Psoas muscle (tissue), 8 donors: Measurements from ENCODE around the gene SYNE2. TPM values are rescaled to one million over a fixed set of nuclear protein-coding genes. Genes with fewer than 3 reads are reported as not detected.

Source experiments
- ATAC-seq, 4 donors: fragments of 200-7000 bp; cut with Tn5 transposase; one replicate each; pipeline ENCODE4 v1.9.1; 2020; ENCODE audit warnings: moderate library complexity in 3 of 4, mild to moderate bottlenecking in 2 of 4
- DNase-seq, 2 donors: peaks; one replicate each; pipeline ENCODE4 v3.0.0-alpha.2; 2020
- H3K27ac ChIP-seq: fragments of 200-600 bp; one replicate; pipeline ENCODE4 v1.8.0; 2022
- H3K27me3 ChIP-seq, 3 donors: fragments of 200-600 bp in 1 of 3; one replicate each; pipeline versions ENCODE4 v1.6.1 to v1.8.0; 2013 to 2022; ENCODE audit warnings: low read length in 2 of 3, mild to moderate bottlenecking in 2 of 3, moderate library complexity in 1 of 3; ENCODE audit not compliant: insufficient read depth in 3 of 3
- H3K36me3 ChIP-seq, 2 donors: fragments of 200-600 bp in 1 of 2; one replicate each; pipeline versions ENCODE4 v1.6.1 to v1.8.0; 2013 to 2022; ENCODE audit warnings: low read depth in 1 of 2, mild to moderate bottlenecking in 1 of 2, moderate library complexity in 1 of 2; ENCODE audit not compliant: insufficient read depth in 1 of 2
- H3K4me1 ChIP-seq: fragments of 200-600 bp; one replicate; pipeline ENCODE4 v1.8.0; 2022
- H3K4me3 ChIP-seq: fragments of 200-600 bp; one replicate; pipeline ENCODE4 v1.8.0; 2022; ENCODE audit warnings: mild to moderate bottlenecking
- H3K9me3 ChIP-seq: fragments of 200-600 bp; one replicate; pipeline ENCODE4 v1.8.0; 2022
- WGBS, 3 donors: extraction: QIAGEN DNeasy Blood & Tissue Kit; methylation state at CpG; one replicate each; pipeline versions ENCODE4 v1.1.6 to v1.1.7; 2013; 5-methylcytosine and 5-hydroxymethylcytosine counted together
- intact Hi-C, 2 donors: fragments of 100-400 bp; cut with DNase I; formaldehyde crosslinking; loops; one replicate each; pipeline versions ENCODE4 v1.11.0 to v1.14.2; 2022
- polyA plus RNA-seq, 3 donors: library from polyadenylated mRNA; stranded (reverse); fragments of 200-250 nt; gene quantifications; one replicate each; pipeline ENCODE4 v1.2.3, GENCODE V29; 2013
- total RNA-seq, 4 donors: library from RNA; stranded (reverse); fragmentation: NEBNext Ultra II Directional in 2 of 4; extraction: Animal tissue kit (Norgen Biotek cat#: 25700) in 2 of 4; gene quantifications; one replicate each; pipeline versions ENCODE4 v1.2.1 to v1.2.4, GENCODE V29; 2021 to 2023
- TF ChIP-seq, protein P1 (sequence below): fragments of 200-600 bp; IDR thresholded peaks from one replicate; pipeline ENCODE4 v1.8.0; 2022; ENCODE audit warnings: antibody characterized with exemption
- donor health status: healthy with polysubstance abuse.
- donor health status: DM: no; HTN: no; CAD: no; lungs with moderate emphysema.
- donor health status: Bipolar disorder and iron deficiency.
- donor health status: healthy.
- donor health status: DM: yes; HTN: yes; CAD: no.
- donor health status: DM: no; HTN: no; CAD: no.
- donor health status: DM: no; HTN: no; CAD: no.
- donor health status: DM: yes; HTN: yes; CAD: no.

SYNE2 gene
- total and polyA plus RNA-seq, 7 donors: 23.0 to 239 (median 150) TPM

DNA sequence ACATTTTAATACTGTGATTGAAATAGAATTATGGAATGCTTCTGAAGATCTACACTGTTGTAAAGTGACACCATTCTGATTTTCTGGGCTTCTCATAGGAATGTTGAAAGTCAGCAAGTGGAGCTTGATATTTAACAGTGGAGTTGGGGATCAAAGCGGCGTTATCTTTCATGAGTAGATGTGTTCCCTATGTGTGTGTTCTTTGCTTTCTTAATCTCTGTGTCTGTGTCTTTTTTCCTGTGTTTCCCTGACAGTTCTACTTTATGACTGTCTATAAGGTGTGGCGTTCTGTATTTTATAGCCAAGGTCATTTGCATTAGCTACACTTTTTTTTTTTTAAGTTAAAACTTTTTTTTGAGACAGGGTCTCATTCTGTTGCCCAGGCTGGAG is 24.7 kb downstream of the SYNE2 start:
- ATAC-seq (no peak), DNase-seq (no peak)
- intact Hi-C loops: no loop called here
- Histone ChIP-seq H3K9me3 (no peaks in the 10 kb centered on the region), H3K27me3 (no peaks in the 10 kb centered on the region), H3K27ac (peak overlapping the region; percentile 0), H3K36me3 (no peaks in the 10 kb centered on the region), H3K4me1 (peaks cover 27% of the 10 kb centered on the region), H3K4me3 (no peak overlapping the region)
- WGBS, 3 donors: 86 to 93% (median 92%) methylated on average over 3 of the region's 3 CpGs
- TF ChIP-seq, protein P1, sequence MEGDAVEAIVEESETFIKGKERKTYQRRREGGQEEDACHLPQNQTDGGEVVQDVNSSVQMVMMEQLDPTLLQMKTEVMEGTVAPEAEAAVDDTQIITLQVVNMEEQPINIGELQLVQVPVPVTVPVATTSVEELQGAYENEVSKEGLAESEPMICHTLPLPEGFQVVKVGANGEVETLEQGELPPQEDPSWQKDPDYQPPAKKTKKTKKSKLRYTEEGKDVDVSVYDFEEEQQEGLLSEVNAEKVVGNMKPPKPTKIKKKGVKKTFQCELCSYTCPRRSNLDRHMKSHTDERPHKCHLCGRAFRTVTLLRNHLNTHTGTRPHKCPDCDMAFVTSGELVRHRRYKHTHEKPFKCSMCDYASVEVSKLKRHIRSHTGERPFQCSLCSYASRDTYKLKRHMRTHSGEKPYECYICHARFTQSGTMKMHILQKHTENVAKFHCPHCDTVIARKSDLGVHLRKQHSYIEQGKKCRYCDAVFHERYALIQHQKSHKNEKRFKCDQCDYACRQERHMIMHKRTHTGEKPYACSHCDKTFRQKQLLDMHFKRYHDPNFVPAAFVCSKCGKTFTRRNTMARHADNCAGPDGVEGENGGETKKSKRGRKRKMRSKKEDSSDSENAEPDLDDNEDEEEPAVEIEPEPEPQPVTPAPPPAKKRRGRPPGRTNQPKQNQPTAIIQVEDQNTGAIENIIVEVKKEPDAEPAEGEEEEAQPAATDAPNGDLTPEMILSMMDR: no peak

DNA sequence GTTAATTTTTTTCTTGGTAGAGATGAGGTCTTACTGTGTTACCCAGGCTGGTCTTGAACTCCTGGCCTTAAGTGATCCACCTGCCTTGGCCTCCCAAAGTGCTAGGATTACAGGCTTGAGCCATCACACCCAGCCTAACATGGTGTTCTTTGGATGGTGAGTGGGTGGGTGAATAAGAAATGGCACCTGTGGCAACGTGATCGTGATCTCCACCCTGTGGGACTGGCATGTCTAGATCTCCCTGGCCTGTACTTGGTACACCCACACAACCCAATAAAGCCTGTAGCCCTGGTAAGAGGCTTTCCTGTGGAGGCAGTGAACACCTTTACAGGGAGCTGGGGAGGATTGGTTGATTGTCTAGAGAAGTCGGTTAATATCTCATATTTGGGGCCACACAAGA is 25.2 kb downstream of the SYNE2 start:
- no peak overlapping the region for H3K4me3 ChIP-seq
- DNase-seq (no peak), ATAC-seq (no peak)
- 91 to 100% (median 95%) methylated on average over 3 of the region's 3 CpGs for WGBS, 3 donors
- intact Hi-C loops: no loop called here
- H3K36me3 ChIP-seq: no peaks in the 10 kb centered on the region
- H3K27me3 ChIP-seq: no peaks in the 10 kb centered on the region
- H3K27ac ChIP-seq: no peak overlapping the region
- TF ChIP-seq, protein P1: no peak
- H3K9me3 ChIP-seq: no peaks in the 10 kb centered on the region
- peaks cover 27% of the 10 kb centered on the region for H3K4me1 ChIP-seq

DNA sequence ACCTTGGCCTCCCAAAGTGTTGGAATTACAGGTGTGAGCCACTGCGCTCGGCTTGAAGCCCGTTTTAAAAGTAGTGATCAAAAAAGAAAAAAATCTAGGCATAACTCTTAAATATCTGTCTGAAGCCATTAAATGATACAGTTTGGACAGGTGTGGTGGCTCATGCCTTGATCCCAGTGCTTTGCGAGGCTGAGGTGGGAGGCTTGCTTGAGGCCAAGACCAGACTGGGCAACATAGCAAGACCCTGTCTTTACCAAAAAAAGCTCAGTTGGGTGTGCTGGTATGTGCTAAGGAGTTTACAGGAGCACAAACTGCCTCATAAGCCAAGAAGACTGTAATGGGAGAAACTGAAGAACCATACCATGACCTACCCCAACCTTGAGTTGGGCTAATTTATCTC is 26.0 kb downstream of the SYNE2 start:
- no peak for ATAC-seq
- no peak for DNase-seq
- intact Hi-C loops: no loop called here
- Histone ChIP-seq H3K27me3 (no peaks in the 10 kb centered on the region), H3K36me3 (no peaks in the 10 kb centered on the region), H3K9me3 (no peaks in the 10 kb centered on the region), H3K4me3 (no peak overlapping the region), H3K27ac (no peak overlapping the region), H3K4me1 (peaks cover 27% of the 10 kb centered on the region)
- WGBS, 3 donors: 95 to 98% (median 98%) methylated on average over 4 of the region's 4 CpGs
- TF ChIP-seq, protein P1: no peak

DNA sequence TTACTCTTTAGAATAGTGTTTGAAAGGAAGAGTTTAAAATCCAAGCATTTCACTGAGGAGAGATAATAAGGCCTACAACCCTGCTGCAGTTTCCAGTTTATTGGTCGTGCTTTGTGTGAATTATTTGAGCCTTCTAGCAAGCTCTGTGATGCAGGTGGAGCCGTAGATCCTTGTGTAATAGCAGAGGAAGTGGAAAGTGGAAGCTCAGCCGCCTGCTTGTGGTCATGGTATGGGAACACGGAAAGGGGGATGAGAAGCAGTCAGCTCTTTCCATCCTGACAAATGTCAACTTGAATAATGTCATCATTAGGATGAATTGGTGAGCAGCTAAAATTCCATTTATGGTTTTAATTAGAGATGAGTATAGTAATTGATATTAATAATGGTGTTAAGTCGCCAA is 29.1 kb downstream of the SYNE2 start:
- Histone ChIP-seq H3K27me3 (no peaks in the 10 kb centered on the region), H3K9me3 (no peaks in the 10 kb centered on the region), H3K4me1 (peaks cover 7% of the 10 kb centered on the region), H3K36me3 (no peaks in the 10 kb centered on the region), H3K27ac (no peak overlapping the region), H3K4me3 (no peak overlapping the region)
- intact Hi-C loops: no loop called here
- DNase-seq: no peak
- TF ChIP-seq, protein P1: no peak
- no peak for ATAC-seq
- 68 to 75% (median 70%) methylated on average over 5 of the region's 5 CpGs for WGBS, 3 donors

DNA sequence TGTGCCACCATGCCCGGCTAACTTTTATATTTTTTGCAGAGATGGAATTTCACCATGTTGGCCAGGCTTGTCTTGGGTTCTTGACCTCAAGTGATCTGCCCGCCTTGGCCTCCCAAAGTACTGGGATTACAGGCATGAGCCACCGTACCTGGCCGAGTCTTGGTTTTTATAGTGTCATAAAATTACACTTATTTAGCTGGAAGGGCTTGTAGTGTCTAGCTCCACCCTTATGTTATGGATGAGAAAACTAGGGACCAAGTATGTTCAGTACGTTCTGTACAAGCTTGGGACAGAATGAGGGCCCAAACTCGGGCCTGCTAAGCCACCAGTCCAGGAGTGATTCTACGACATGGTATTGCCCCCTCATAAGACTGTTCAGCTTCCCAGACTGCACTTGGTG is 35.1 kb downstream of the SYNE2 start:
- Histone ChIP-seq H3K4me3 (no peak overlapping the region), H3K4me1 (peaks cover 17% of the 10 kb centered on the region), H3K27ac (no peak overlapping the region), H3K36me3 (no peaks in the 10 kb centered on the region), H3K9me3 (no peaks in the 10 kb centered on the region), H3K27me3 (no peaks in the 10 kb centered on the region)
- WGBS, 3 donors: 87 to 93% (median 88%) methylated on average over 7 of the region's 7 CpGs
- intact Hi-C loops: no loop called here
- no peak for DNase-seq
- TF ChIP-seq, protein P1: no peak
- no peak for ATAC-seq
